Measurements from ENCODE around the gene SLC6A16.

- TF ChIP-seq NRF1 (IDR thresholded peaks at IDR 0.05; ENCODE audit: low read depth, low read length) (no peak), TEAD4 (IDR thresholded peaks at IDR 0.05; ENCODE audit: low read depth, low read length) (no peak), SP1 (IDR thresholded peaks at IDR 0.05; ENCODE audit: low read depth, low read length) (no peak), TCF12 (IDR thresholded peaks at IDR 0.05; ENCODE audit: low read depth, low read length) (no peak), KDM1A (IDR thresholded peaks at IDR 0.05; ENCODE audit: borderline replicate concordance, low read length) (no peak), BRCA1 (IDR thresholded peaks at IDR 0.05; ENCODE audit: low read depth, low read length) (no peak), RAD21 (IDR thresholded peaks at IDR 0.05 in 1 of 2, conservative IDR thresholded peaks at IDR 0.05 in 1 of 2; ENCODE audit: low read depth in 2 of 2, low read length in 2 of 2) (no peak), BCL11A (IDR thresholded peaks at IDR 0.05; ENCODE audit: low read depth in 2 of 2, low read length in 2 of 2) (no peak), JUN (IDR thresholded peaks at IDR 0.05; ENCODE audit: low read depth, low read length) (no peak), EZH2 (IDR thresholded peaks at IDR 0.05; ENCODE audit: low read depth, low read length, severe bottlenecking) (no peak)
- TF ChIP-seq, protein P1, sequence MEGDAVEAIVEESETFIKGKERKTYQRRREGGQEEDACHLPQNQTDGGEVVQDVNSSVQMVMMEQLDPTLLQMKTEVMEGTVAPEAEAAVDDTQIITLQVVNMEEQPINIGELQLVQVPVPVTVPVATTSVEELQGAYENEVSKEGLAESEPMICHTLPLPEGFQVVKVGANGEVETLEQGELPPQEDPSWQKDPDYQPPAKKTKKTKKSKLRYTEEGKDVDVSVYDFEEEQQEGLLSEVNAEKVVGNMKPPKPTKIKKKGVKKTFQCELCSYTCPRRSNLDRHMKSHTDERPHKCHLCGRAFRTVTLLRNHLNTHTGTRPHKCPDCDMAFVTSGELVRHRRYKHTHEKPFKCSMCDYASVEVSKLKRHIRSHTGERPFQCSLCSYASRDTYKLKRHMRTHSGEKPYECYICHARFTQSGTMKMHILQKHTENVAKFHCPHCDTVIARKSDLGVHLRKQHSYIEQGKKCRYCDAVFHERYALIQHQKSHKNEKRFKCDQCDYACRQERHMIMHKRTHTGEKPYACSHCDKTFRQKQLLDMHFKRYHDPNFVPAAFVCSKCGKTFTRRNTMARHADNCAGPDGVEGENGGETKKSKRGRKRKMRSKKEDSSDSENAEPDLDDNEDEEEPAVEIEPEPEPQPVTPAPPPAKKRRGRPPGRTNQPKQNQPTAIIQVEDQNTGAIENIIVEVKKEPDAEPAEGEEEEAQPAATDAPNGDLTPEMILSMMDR (IDR thresholded peaks at IDR 0.05; ENCODE audit: control extremely low read depth in 1 of 3, insufficient read depth in 1 of 3, low read depth in 1 of 3, low read length in 3 of 3): no peak
- TF ChIP-seq, protein P2, sequence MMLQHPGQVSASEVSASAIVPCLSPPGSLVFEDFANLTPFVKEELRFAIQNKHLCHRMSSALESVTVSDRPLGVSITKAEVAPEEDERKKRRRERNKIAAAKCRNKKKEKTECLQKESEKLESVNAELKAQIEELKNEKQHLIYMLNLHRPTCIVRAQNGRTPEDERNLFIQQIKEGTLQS (IDR thresholded peaks at IDR 0.05; ENCODE audit: insufficient read depth, low read depth, low read length): no peak
Observed at GRCh38 chr19:49335071-49335783, 10.2 kb upstream of the SLC6A16 start, which contains the start of gene CD37.

Data from H1 (cell line).